ENCODE results near the gene TMIE.

Gene TMIE

GRCh38 chr3:46669191-46669999, 31.8 kb upstream of the TMIE start:
- no peak for DNase-seq (ENCODE audit: low read depth, low spot score)

- DNase-seq (ENCODE audit: low read depth, low spot score), result no peak
Measured at GRCh38 chr3:46670000-46670890, 30.9 kb upstream of the TMIE start.

- DNase-seq (ENCODE audit: low read depth, low spot score), result no peak
Measured at GRCh38 chr3:46670891-46671427, 30.2 kb upstream of the TMIE start.

GRCh38 chr3:46671541-46672348, 29.4 kb upstream of the TMIE start:
- DNase-seq (ENCODE audit: low read depth, low spot score), result no peak

- no peak for DNase-seq (ENCODE audit: low read depth, low spot score)
Measured at GRCh38 chr3:46672349-46672695, 28.9 kb upstream of the TMIE start.

- no peak for DNase-seq (ENCODE audit: low read depth, low spot score)
Measured at GRCh38 chr3:46673151-46674030, 27.8 kb upstream of the TMIE start.

GRCh38 chr3:46674031-46674845, 27.0 kb upstream of the TMIE start:
- DNase-seq (ENCODE audit: low read depth, low spot score), result no peak

- no peak for DNase-seq (ENCODE audit: low read depth, low spot score)
Measured at GRCh38 chr3:46675426-46675825, 25.8 kb upstream of the TMIE start.

GRCh38 chr3:46675843-46676567, 25.2 kb upstream of the TMIE start:
- DNase-seq (ENCODE audit: low read depth, low spot score), result no peak

GRCh38 chr3:46676601-46677410, 24.4 kb upstream of the TMIE start:
- DNase-seq (ENCODE audit: low read depth, low spot score), result no peak

GRCh38 chr3:46677411-46677726, 23.8 kb upstream of the TMIE start:
- no peak for DNase-seq (ENCODE audit: low read depth, low spot score)

- DNase-seq (ENCODE audit: low read depth, low spot score), result no peak
Measured at GRCh38 chr3:46678280-46678679, 22.9 kb upstream of the TMIE start.

- no peak for DNase-seq (ENCODE audit: low read depth, low spot score)
Measured at GRCh38 chr3:46679681-46680080, 21.5 kb upstream of the TMIE start.

- DNase-seq (ENCODE audit: low read depth, low spot score), result no peak
Measured at GRCh38 chr3:46680298-46680826, 20.8 kb upstream of the TMIE start.

GRCh38 chr3:46681387-46681786, 19.8 kb upstream of the TMIE start:
- DNase-seq (ENCODE audit: low read depth, low spot score), result no peak

GRCh38 chr3:46681856-46682540, 19.2 kb upstream of the TMIE start:
- no peak for DNase-seq (ENCODE audit: low read depth, low spot score)

- no peak for DNase-seq (ENCODE audit: low read depth, low spot score)
Measured at GRCh38 chr3:46682974-46683373, 18.2 kb upstream of the TMIE start.

GRCh38 chr3:46684891-46685290, 16.3 kb upstream of the TMIE start:
- no peak for DNase-seq (ENCODE audit: low read depth, low spot score)

Data from astrocyte of the hippocampus (primary cell).